ENCODE results near the gene OSBPL7.

OSBPL7 gene

GRCh38 chr17:47850373-47850691 lies 28.7 kb upstream of the OSBPL7 start:
- Histone ChIP-seq H3K23ac (ENCODE audit: low read length) (no peak overlapping the region), H2BK120ac (ENCODE audit: insufficient read depth, low read length, poor library complexity) (peak overlapping the region; percentile 48), H3K9me3 (ENCODE audit: insufficient read depth, low read depth, low read length) (no peaks in the 10 kb centered on the region), H3K9ac (ENCODE audit: low read length) (peak overlapping the region; percentile 75), H3K79me1 (ENCODE audit: low read length) (peaks cover 26% of the 10 kb centered on the region), H3K4ac (ENCODE audit: low read depth, low read length) (peak overlapping the region; percentile 57), H3K4me1 (ENCODE audit: control insufficient read depth in 1 of 2, insufficient read depth in 2 of 2, low read length in 2 of 2) (peaks cover 22 to 34% of the 10 kb centered on the region in 2 experiments), H3K18ac (ENCODE audit: low read length) (peak overlapping the region; percentile 89), H3K27me3 (ENCODE audit: insufficient read depth, low read length) (peaks cover 13% of the 10 kb centered on the region), H3K4me3 (ENCODE audit: low read depth, low read length) (peak overlapping the region; percentile 67), H4K8ac (ENCODE audit: low read depth, low read length) (peak overlapping the region; percentile 82), H2AK5ac (ENCODE audit: low read length) (no peak overlapping the region), H4K12ac (ENCODE audit: low read depth, low read length) (no peak overlapping the region), H3K27ac (ENCODE audit: low read depth, low read length) (peak overlapping the region; percentile 57), H3K14ac (ENCODE audit: low read length) (peak overlapping the region; percentile 86), H3K36me3 (ENCODE audit: control insufficient read depth in 1 of 2, insufficient read depth in 2 of 2, low read length in 2 of 2) (peaks cover 9 to 17% of the 10 kb centered on the region in 2 experiments), H2AFZ (ENCODE audit: insufficient read depth, low read length, poor library complexity) (peak overlapping the region; percentile 53), H3K79me2 (ENCODE audit: control insufficient read depth, insufficient read depth, low read length, poor library complexity) (peaks cover 17% of the 10 kb centered on the region), H2BK5ac (ENCODE audit: low read depth, low read length, poor library complexity) (peak overlapping the region; percentile 85), H4K91ac (ENCODE audit: low read depth, low read length) (peak overlapping the region; percentile 56), H2BK12ac (ENCODE audit: low read length) (peak overlapping the region; percentile 72), H3K4me2 (ENCODE audit: low read length) (peak overlapping the region; percentile 82)
- DNase-seq: no peak
- WGBS (ENCODE audit: extremely low coverage, insufficient coverage, insufficient read length): no CpG with 5 or more reads among the region's 9 CpGs

GRCh38 chr17:47848198-47848513 lies 26.6 kb upstream of the OSBPL7 start:
- Histone ChIP-seq H2BK12ac (ENCODE audit: low read length) (no peak overlapping the region), H4K91ac (ENCODE audit: low read depth, low read length) (no peak overlapping the region), H3K23ac (ENCODE audit: low read length) (no peak overlapping the region), H3K79me1 (ENCODE audit: low read length) (peaks cover 29% of the 10 kb centered on the region), H3K18ac (ENCODE audit: low read length) (peak overlapping the region; percentile 15), H3K14ac (ENCODE audit: low read length) (peak overlapping the region; percentile 12), H2AFZ (ENCODE audit: insufficient read depth, low read length, poor library complexity) (no peak overlapping the region), H4K8ac (ENCODE audit: low read depth, low read length) (peak overlapping the region; percentile 8), H3K4ac (ENCODE audit: low read depth, low read length) (peak overlapping the region; percentile 21), H3K9ac (ENCODE audit: low read length) (no peak overlapping the region), H2AK5ac (ENCODE audit: low read length) (no peak overlapping the region), H3K4me2 (ENCODE audit: low read length) (peak overlapping the region; percentile 39), H3K27me3 (ENCODE audit: insufficient read depth, low read length) (peaks cover 10% of the 10 kb centered on the region), H3K27ac (ENCODE audit: low read depth, low read length) (peak overlapping the region; percentile 37), H3K4me1 (ENCODE audit: control insufficient read depth in 1 of 2, insufficient read depth in 2 of 2, low read length in 2 of 2) (peaks cover 31 to 38% of the 10 kb centered on the region in 2 experiments), H3K4me3 (ENCODE audit: low read depth, low read length) (peak overlapping the region; percentile 20), H4K12ac (ENCODE audit: low read depth, low read length) (no peak overlapping the region), H2BK5ac (ENCODE audit: low read depth, low read length, poor library complexity) (no peak overlapping the region), H3K9me3 (ENCODE audit: insufficient read depth, low read depth, low read length) (no peaks in the 10 kb centered on the region), H2BK120ac (ENCODE audit: insufficient read depth, low read length, poor library complexity) (no peak overlapping the region), H3K36me3 (ENCODE audit: control insufficient read depth in 1 of 2, insufficient read depth in 2 of 2, low read length in 2 of 2) (peaks cover 9 to 19% of the 10 kb centered on the region in 2 experiments), H3K79me2 (ENCODE audit: control insufficient read depth, insufficient read depth, low read length, poor library complexity) (peaks cover 17% of the 10 kb centered on the region)
- no CpG with 5 or more reads among the region's 23 CpGs for WGBS (ENCODE audit: extremely low coverage, insufficient coverage, insufficient read length)
- DNase-seq: no peak

GRCh38 chr17:47847341-47848197 lies 26.0 kb upstream of the OSBPL7 start:
- WGBS (ENCODE audit: extremely low coverage, insufficient coverage, insufficient read length): no CpG with 5 or more reads among the region's 71 CpGs
- H3K4ac ChIP-seq (ENCODE audit: low read depth, low read length): peak overlapping the region; percentile 51
- peak overlapping the region; percentile 27 for H2BK120ac ChIP-seq (ENCODE audit: insufficient read depth, low read length, poor library complexity)

GRCh38 chr17:47846716-47847340 lies 25.2 kb upstream of the OSBPL7 start:
- Histone ChIP-seq H3K36me3 (ENCODE audit: control insufficient read depth in 1 of 2, insufficient read depth in 2 of 2, low read length in 2 of 2) (peaks cover 9 to 19% of the 10 kb centered on the region in 2 experiments), H3K4ac (ENCODE audit: low read depth, low read length) (peak overlapping the region; percentile 51)

More at GRCh38 chr17:47847341-47848197, 26.0 kb upstream of the OSBPL7 start:
- Histone ChIP-seq H3K4me2 (ENCODE audit: low read length) (peak overlapping the region; percentile 39), H3K4me3 (ENCODE audit: low read depth, low read length) (peak overlapping the region; percentile 1), H4K8ac (ENCODE audit: low read depth, low read length) (peak overlapping the region; percentile 15), H2BK5ac (ENCODE audit: low read depth, low read length, poor library complexity) (peak overlapping the region; percentile 27), H3K18ac (ENCODE audit: low read length) (peak overlapping the region; percentile 15), H3K79me2 (ENCODE audit: control insufficient read depth, insufficient read depth, low read length, poor library complexity) (peaks cover 17% of the 10 kb centered on the region), H3K4me1 (ENCODE audit: control insufficient read depth in 1 of 2, insufficient read depth in 2 of 2, low read length in 2 of 2) (peaks cover 31 to 38% of the 10 kb centered on the region in 2 experiments), H3K9me3 (ENCODE audit: insufficient read depth, low read depth, low read length) (no peaks in the 10 kb centered on the region), H3K27ac (ENCODE audit: low read depth, low read length) (peak overlapping the region; percentile 48), H3K27me3 (ENCODE audit: insufficient read depth, low read length) (peaks cover 5% of the 10 kb centered on the region), H3K23ac (ENCODE audit: low read length) (no peak overlapping the region), H4K12ac (ENCODE audit: low read depth, low read length) (peak overlapping the region; percentile 22), H4K91ac (ENCODE audit: low read depth, low read length) (peak overlapping the region; percentile 72), H2AK5ac (ENCODE audit: low read length) (no peak overlapping the region), H3K36me3 (ENCODE audit: control insufficient read depth in 1 of 2, insufficient read depth in 2 of 2, low read length in 2 of 2) (peaks cover 9 to 19% of the 10 kb centered on the region in 2 experiments), H2AFZ (ENCODE audit: insufficient read depth, low read length, poor library complexity) (no peak overlapping the region), H3K79me1 (ENCODE audit: low read length) (peaks cover 29% of the 10 kb centered on the region), H3K9ac (ENCODE audit: low read length) (no peak overlapping the region), H2BK12ac (ENCODE audit: low read length) (peak overlapping the region; percentile 31), H3K14ac (ENCODE audit: low read length) (peak overlapping the region; percentile 57)
- DNase-seq: peak; percentile 28 to 30

More at GRCh38 chr17:47846716-47847340, 25.2 kb upstream of the OSBPL7 start:
- H2BK12ac ChIP-seq (ENCODE audit: low read length): peak overlapping the region; percentile 31
- H3K27me3 ChIP-seq (ENCODE audit: insufficient read depth, low read length): no peaks in the 10 kb centered on the region
- H3K4me2 ChIP-seq (ENCODE audit: low read length): peak overlapping the region; percentile 39
- H3K14ac ChIP-seq (ENCODE audit: low read length): peak overlapping the region; percentile 57
- no peak overlapping the region for H3K9ac ChIP-seq (ENCODE audit: low read length)
- no peak overlapping the region for H3K23ac ChIP-seq (ENCODE audit: low read length)
- WGBS (ENCODE audit: extremely low coverage, insufficient coverage, insufficient read length): no CpG with 5 or more reads among the region's 31 CpGs
- H3K27ac ChIP-seq (ENCODE audit: low read depth, low read length): peak overlapping the region; percentile 48
- H2AFZ ChIP-seq (ENCODE audit: insufficient read depth, low read length, poor library complexity): no peak overlapping the region
- peak overlapping the region; percentile 1 for H3K4me3 ChIP-seq (ENCODE audit: low read depth, low read length)
- H4K91ac ChIP-seq (ENCODE audit: low read depth, low read length): peak overlapping the region; percentile 72
- H3K9me3 ChIP-seq (ENCODE audit: insufficient read depth, low read depth, low read length): no peaks in the 10 kb centered on the region
- no peak overlapping the region for H4K8ac ChIP-seq (ENCODE audit: low read depth, low read length)
- DNase-seq: peak in 1 of 2 donors; percentile 23
- H2BK5ac ChIP-seq (ENCODE audit: low read depth, low read length, poor library complexity): peak overlapping the region; percentile 27
- peak overlapping the region; percentile 22 for H4K12ac ChIP-seq (ENCODE audit: low read depth, low read length)
- H3K79me1 ChIP-seq (ENCODE audit: low read length): peaks cover 28% of the 10 kb centered on the region
- H3K4me1 ChIP-seq (ENCODE audit: control insufficient read depth in 1 of 2, insufficient read depth in 2 of 2, low read length in 2 of 2): peaks cover 31 to 34% of the 10 kb centered on the region in 2 experiments
- peak overlapping the region; percentile 7 for H3K18ac ChIP-seq (ENCODE audit: low read length)
- peaks cover 17% of the 10 kb centered on the region for H3K79me2 ChIP-seq (ENCODE audit: control insufficient read depth, insufficient read depth, low read length, poor library complexity)
- no peak overlapping the region for H2AK5ac ChIP-seq (ENCODE audit: low read length)
- peak overlapping the region; percentile 27 for H2BK120ac ChIP-seq (ENCODE audit: insufficient read depth, low read length, poor library complexity)
